Spleen (tissue), 7 donors: Measurements from ENCODE around the gene NEU3.

Experiments
- POLR2A ChIP-seq, 3 donors: fragments of 450-650 bp; IDR thresholded peaks; one replicate each; pipeline ENCODE4 v1.5.1; 2017; ENCODE audit warnings: antibody characterized with exemption in 3 of 3, mild to moderate bottlenecking in 1 of 3
- TF ChIP-seq, protein P1 (sequence below), 11 experiments: fragments of 200-600 bp in 7 of 11; fragments of 450-650 bp in 4 of 11; sonication (generic) in 4 of 11; IDR thresholded peaks in 8 of 11; conservative IDR thresholded peaks in 3 of 11; 1 replicate in 7 of 11; 2 replicates in 4 of 11; pipeline versions ENCODE4 v1.4.0 to v1.8.0; 2016 to 2021; ENCODE audit warnings: antibody characterized with exemption in 11 of 11, inconsistent platforms in 4 of 11, mild to moderate bottlenecking in 1 of 11
- donor health status: DM: no; HTN: no; CAD: no; lungs with moderate emphysema.
- donor health status: DM: no; HTN: no; CAD: no.
- donor health status: DM: no; HTN: no; CAD: no.

DNA sequence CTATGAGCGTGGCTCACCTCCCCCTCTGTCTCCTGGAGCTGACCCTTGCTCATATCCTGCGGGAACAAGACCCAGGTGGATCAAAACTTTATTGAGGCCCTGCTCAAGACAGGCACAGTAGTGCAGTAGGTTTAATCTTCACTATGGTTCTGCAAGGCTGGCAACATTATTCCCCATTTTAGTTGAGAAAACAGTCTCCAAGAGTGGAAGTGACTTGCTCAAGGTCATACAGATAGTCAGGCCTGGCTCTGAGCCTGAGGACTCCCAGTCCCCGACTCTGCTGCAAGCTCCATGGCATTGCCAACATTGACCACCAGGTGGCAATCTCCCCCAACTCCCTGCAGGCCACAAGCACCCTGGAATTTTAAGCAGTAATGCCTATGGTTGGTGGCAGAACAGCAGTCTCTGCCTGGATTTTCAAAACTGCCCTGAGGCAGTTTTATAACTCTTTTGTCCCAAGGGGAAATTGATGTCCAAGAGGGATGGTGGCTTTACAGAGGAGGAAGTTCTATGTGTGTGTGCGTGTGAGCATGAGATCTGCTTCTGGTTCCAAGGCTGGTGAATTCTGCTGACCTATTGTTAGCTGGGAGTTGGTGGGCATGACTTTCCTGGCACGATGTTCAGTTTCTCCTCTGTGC is 34.1 kb downstream of the NEU3 start:
- TF ChIP-seq POLR2A (IDR thresholded peaks at IDR 0.05) = no peak
- TF ChIP-seq, protein P1, sequence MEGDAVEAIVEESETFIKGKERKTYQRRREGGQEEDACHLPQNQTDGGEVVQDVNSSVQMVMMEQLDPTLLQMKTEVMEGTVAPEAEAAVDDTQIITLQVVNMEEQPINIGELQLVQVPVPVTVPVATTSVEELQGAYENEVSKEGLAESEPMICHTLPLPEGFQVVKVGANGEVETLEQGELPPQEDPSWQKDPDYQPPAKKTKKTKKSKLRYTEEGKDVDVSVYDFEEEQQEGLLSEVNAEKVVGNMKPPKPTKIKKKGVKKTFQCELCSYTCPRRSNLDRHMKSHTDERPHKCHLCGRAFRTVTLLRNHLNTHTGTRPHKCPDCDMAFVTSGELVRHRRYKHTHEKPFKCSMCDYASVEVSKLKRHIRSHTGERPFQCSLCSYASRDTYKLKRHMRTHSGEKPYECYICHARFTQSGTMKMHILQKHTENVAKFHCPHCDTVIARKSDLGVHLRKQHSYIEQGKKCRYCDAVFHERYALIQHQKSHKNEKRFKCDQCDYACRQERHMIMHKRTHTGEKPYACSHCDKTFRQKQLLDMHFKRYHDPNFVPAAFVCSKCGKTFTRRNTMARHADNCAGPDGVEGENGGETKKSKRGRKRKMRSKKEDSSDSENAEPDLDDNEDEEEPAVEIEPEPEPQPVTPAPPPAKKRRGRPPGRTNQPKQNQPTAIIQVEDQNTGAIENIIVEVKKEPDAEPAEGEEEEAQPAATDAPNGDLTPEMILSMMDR (IDR thresholded peaks at IDR 0.05 in 8 of 11, conservative IDR thresholded peaks at IDR 0.05 in 3 of 11) = peak; percentile 86 to 99 (median 98)
